Esophagus (tissue), 2 donors: Measurements from ENCODE around the gene SIX6. TPM values are rescaled to one million over a fixed set of nuclear protein-coding genes. Genes with fewer than 3 reads are reported as not detected.

ENCODE experiments used
- H3K27ac ChIP-seq, 2 donors: one replicate each; pipeline ENCODE4 v1.5.1; 2013; ENCODE audit warnings: low read depth in 2 of 2, mild to moderate bottlenecking in 2 of 2, inconsistent platforms in 1 of 2, low read length in 1 of 2, moderate library complexity in 1 of 2
- H3K27me3 ChIP-seq, 2 donors: one replicate each; pipeline ENCODE4 v1.6.1; 2013; ENCODE audit warnings: low read length in 2 of 2, control low read depth in 1 of 2, mild to moderate bottlenecking in 1 of 2; ENCODE audit not compliant: insufficient read depth in 2 of 2, control insufficient read depth in 1 of 2
- H3K36me3 ChIP-seq, 2 donors: one replicate each; pipeline ENCODE4 v1.6.1; 2013; ENCODE audit warnings: low read length in 1 of 2; ENCODE audit not compliant: control insufficient read depth in 2 of 2, insufficient read depth in 2 of 2
- H3K4me1 ChIP-seq, 2 donors: one replicate each; pipeline ENCODE4 v1.6.1; 2013; ENCODE audit warnings: low read length in 1 of 2; ENCODE audit not compliant: control insufficient read depth in 2 of 2, insufficient read depth in 2 of 2
- H3K4me3 ChIP-seq, 2 donors: one replicate each; pipeline ENCODE4 v1.5.1; 2013; ENCODE audit warnings: low read length in 2 of 2, mild to moderate bottlenecking in 2 of 2, low read depth in 1 of 2, moderate library complexity in 1 of 2
- H3K9me3 ChIP-seq, 2 donors: one replicate each; pipeline ENCODE4 v1.6.1; 2013; ENCODE audit warnings: mild to moderate bottlenecking in 2 of 2, low read depth in 1 of 2, low read length in 1 of 2, moderate library complexity in 1 of 2; ENCODE audit not compliant: control insufficient read depth in 2 of 2, insufficient read depth in 1 of 2
- WGBS, 2 donors: extraction: QIAGEN DNeasy Blood & Tissue Kit; methylation state at CpG; one replicate each; pipeline ENCODE4 v1.1.7; 2013; 5-methylcytosine and 5-hydroxymethylcytosine counted together
- polyA plus RNA-seq, 2 donors: library from polyadenylated mRNA; stranded (reverse); fragments of 200-250 nt; gene quantifications; one replicate each; pipeline ENCODE4 v1.2.3, GENCODE V29; 2013
- donor health status: healthy with polysubstance abuse.
- donor health status: Bipolar disorder and iron deficiency.

SIX6 gene
- polyA plus RNA-seq, 2 donors: not detected

DNA sequence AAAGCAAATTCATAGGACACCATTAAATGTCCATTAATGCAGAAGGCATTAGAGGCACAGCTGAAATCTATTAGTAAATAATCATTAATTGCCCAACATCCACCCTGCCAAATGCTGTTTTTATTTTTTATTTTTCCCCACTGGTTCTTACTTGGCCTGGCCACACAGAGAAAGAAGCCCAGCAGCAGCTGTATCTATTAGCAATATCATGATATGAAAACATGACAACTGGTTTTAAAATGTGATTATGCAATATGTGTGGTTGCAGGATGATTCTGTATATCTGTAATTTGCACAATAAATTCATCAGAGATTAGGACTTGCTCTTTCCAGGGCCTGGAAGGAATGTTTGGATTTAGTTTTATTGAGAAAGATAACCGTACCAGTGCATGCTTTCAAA is 44.9 kb downstream of the SIX6 start:
- WGBS, 2 donors: 57 to 78% methylated on average over 1 of the region's 1 CpG

DNA sequence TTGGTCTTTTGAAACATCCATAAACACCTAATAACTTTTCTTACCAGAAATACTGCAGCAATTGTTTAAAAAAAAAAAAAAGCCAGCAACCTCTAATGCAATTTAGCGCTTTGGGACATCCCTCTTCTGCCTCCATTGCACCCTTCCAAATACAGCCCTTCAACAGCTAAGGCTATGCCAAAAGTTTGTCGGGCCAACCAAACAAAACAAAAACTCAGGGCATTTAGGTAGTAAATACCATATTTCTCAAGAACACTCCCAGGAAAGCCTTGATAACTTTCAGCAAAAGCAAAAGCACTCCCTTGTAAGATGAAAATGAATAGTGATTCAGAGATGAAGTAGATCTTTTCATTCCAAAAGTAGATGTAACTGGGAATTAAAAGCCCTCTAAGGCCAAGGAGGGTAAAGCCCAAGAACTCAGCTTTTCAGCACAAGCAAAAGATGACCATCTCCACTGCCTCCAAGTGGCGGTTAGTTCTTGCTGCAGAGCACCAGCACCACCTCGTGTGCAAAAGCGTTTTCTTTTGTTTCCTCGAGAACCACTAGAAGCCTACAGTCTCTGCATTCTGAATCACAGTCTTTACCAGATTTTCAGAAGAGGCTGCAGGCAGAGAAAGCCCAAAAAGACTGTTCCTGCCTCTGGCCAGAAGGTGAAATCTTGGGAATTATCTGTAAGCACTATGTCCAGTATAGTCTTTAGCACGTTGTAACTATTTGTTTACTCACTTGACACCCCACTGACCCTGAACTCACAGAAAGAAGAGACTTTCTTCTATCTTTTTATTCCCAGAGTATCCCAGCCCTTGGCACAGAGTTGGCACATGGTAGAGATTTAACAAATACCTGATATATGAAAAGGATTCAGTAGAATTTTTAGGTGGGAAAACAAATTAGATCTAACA is 53.1 kb downstream of the SIX6 start:
- Histone ChIP-seq H3K4me3 (no peak overlapping the region), H3K36me3 (no peaks in the 10 kb centered on the region), H3K27me3 (no peaks in the 10 kb centered on the region), H3K9me3 (no peaks in the 10 kb centered on the region), H3K27ac (no peak overlapping the region), H3K4me1 (no peaks in the 10 kb centered on the region)
- 37 to 40% methylated on average over 7 of the region's 7 CpGs for WGBS, 2 donors

More for the DNA sequence above, 44.9 kb downstream of the SIX6 start:
- Histone ChIP-seq H3K36me3 (no peaks in the 10 kb centered on the region), H3K27ac (no peak overlapping the region), H3K4me1 (no peaks in the 10 kb centered on the region), H3K9me3 (no peaks in the 10 kb centered on the region), H3K27me3 (no peaks in the 10 kb centered on the region), H3K4me3 (no peak overlapping the region)

Other genes with a start within 250 kb of the SIX6 start
- gene C14orf39, start 23.1 kb upstream of the SIX6 start, polyA plus RNA-seq: not detected
- under 1 TPM in 1 of 2 donors, not detected in 1; 0.04 TPM for gene SIX1, start 140.3 kb downstream of the SIX6 start, polyA plus RNA-seq
- under 1 TPM; 0.04 to 0.07 TPM for gene SIX4, start 215.2 kb downstream of the SIX6 start, polyA plus RNA-seq
- gene MNAT1, start 225.6 kb downstream of the SIX6 start, polyA plus RNA-seq: 10 to 100 TPM; 13.4 to 18.1 TPM